Esophagus muscularis mucosa (tissue), 4 donors: ENCODE results near the gene PRB2.

Source experiments
- EP300 ChIP-seq: sonication (generic); formaldehyde crosslinking; IDR thresholded peaks from one replicate; pipeline ENCODE4 v1.6.1; 2017; ENCODE audit warnings: antibody characterized with exemption
- POLR2A ChIP-seq: fragments of 450-650 bp; IDR thresholded peaks from one replicate; pipeline ENCODE4 v1.6.1; 2017; ENCODE audit warnings: antibody characterized with exemption, moderate library complexity, mild to moderate bottlenecking, low read depth
- TF ChIP-seq, protein P1 (sequence below), 3 experiments: fragments of 200-600 bp in 2 of 3; fragments of 450-650 bp in 1 of 3; sonication (generic) in 2 of 3; IDR thresholded peaks; one replicate each; pipeline ENCODE4 v1.5.1; 2017 to 2019; ENCODE audit warnings: antibody characterized with exemption in 3 of 3, mild to moderate bottlenecking in 2 of 3, moderate library complexity in 1 of 3

DNA sequence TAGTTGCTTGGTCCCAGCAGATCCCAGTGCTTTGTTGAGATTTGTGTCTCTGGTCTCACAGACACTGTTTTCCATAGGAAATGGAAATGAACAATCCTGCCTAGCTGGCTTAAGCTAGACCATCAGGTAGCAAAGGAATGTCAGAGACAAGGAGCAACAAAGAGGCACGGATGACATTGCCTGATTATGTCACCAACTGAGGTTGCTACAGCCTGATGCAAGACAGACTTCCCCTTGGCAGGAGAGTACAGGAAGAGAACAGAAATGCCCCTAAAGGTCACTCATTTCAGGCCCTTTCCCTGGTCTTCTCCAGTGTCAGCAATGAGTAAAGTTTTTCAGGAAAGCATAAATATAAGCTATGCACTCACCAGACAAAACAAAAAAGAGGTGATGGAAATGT lies 2.0 kb upstream of the PRB2 start:
- TF ChIP-seq EP300 (no peak), POLR2A (no peak)
- TF ChIP-seq, protein P1, sequence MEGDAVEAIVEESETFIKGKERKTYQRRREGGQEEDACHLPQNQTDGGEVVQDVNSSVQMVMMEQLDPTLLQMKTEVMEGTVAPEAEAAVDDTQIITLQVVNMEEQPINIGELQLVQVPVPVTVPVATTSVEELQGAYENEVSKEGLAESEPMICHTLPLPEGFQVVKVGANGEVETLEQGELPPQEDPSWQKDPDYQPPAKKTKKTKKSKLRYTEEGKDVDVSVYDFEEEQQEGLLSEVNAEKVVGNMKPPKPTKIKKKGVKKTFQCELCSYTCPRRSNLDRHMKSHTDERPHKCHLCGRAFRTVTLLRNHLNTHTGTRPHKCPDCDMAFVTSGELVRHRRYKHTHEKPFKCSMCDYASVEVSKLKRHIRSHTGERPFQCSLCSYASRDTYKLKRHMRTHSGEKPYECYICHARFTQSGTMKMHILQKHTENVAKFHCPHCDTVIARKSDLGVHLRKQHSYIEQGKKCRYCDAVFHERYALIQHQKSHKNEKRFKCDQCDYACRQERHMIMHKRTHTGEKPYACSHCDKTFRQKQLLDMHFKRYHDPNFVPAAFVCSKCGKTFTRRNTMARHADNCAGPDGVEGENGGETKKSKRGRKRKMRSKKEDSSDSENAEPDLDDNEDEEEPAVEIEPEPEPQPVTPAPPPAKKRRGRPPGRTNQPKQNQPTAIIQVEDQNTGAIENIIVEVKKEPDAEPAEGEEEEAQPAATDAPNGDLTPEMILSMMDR (IDR thresholded peaks at IDR 0.05): no peak
